SK-N-SH treated with all-trans-retinoic acid at 6 μM for 48 hours (cell line): ENCODE results near the gene MRPL30.
"Not testable (repeated sequence)": the region's sequence is repeated elsewhere in the genome, so short reads cannot be mapped to it uniquely, and the experiment has no call there.

ENCODE experiments used
- CREB5 ChIP-seq: fragments of 250-450 bp; sonication (Bioruptor Pico); IDR thresholded peaks from 2 replicates; pipeline ENCODE4 v1.5.1; 2020; ENCODE audit warnings: low read depth, mild to moderate bottlenecking, moderate library complexity
- CSDC2 ChIP-seq: fragments of 250-450 bp; sonication (Bioruptor Pico); IDR thresholded peaks from 2 replicates; pipeline ENCODE4 v1.5.0; 2020; ENCODE audit warnings: mild to moderate bottlenecking, moderate library complexity
- GLIS3 ChIP-seq: fragments of 250-450 bp; sonication (Bioruptor Pico); IDR thresholded peaks from 2 replicates; pipeline ENCODE4 v1.5.0; 2020; ENCODE audit warnings: mild to moderate bottlenecking, moderate library complexity
- ISL1 ChIP-seq: fragments of 250-450 bp; sonication (Bioruptor Pico); IDR thresholded peaks from 2 replicates; pipeline ENCODE4 v2.1.2; 2022; ENCODE audit warnings: mild to moderate bottlenecking, moderate library complexity
- PPARA ChIP-seq: fragments of 250-450 bp; sonication (Bioruptor Pico); IDR thresholded peaks from 2 replicates; pipeline ENCODE4 v1.5.0; 2020; ENCODE audit warnings: mild to moderate bottlenecking, borderline replicate concordance
- TCF4 ChIP-seq: fragments of 250-450 bp; sonication (Bioruptor Pico); IDR thresholded peaks from 2 replicates; pipeline ENCODE4 v1.8.0; 2021; ENCODE audit warnings: mild to moderate bottlenecking, moderate library complexity, borderline replicate concordance
- TOX ChIP-seq: fragments of 250-450 bp; sonication (Bioruptor Pico); IDR thresholded peaks from 2 replicates; pipeline ENCODE4 v1.8.0; 2021; ENCODE audit warnings: mild to moderate bottlenecking, moderate library complexity, borderline replicate concordance
- ZFP3 ChIP-seq: fragments of 250-450 bp; sonication (Bioruptor Pico); IDR thresholded peaks from 2 replicates; pipeline ENCODE4 v1.5.0; 2020; ENCODE audit warnings: mild to moderate bottlenecking, moderate library complexity
- ZNF565 ChIP-seq: fragments of 450-650 bp; formaldehyde crosslinking; conservative IDR thresholded peaks from 2 replicates; pipeline ENCODE4 v1.5.0; 2020; ENCODE audit warnings: low read depth, mild to moderate bottlenecking, moderate library complexity
- ZNF70 ChIP-seq: fragments of 450-650 bp; formaldehyde crosslinking; IDR thresholded peaks from 2 replicates; pipeline ENCODE4 v1.5.0; 2020; ENCODE audit warnings: mild to moderate bottlenecking, moderate library complexity
- TF ChIP-seq, protein P1 (sequence below): fragments of 250-450 bp; sonication (Bioruptor Pico); IDR thresholded peaks from 2 replicates; pipeline ENCODE4 v1.8.0; 2020; ENCODE audit warnings: mild to moderate bottlenecking, moderate library complexity, borderline replicate concordance

GRCh38 chr2:99192364-99192763, 11.4 kb downstream of the MRPL30 start:
- TF ChIP-seq ZFP3 (CRISPR knock-in tag); ZNF565 (CRISPR knock-in tag); CREB5 (CRISPR knock-in tag); ZNF70 (CRISPR knock-in tag); TCF4 (CRISPR knock-in tag); ISL1 (CRISPR knock-in tag); PPARA; TOX (CRISPR knock-in tag); CSDC2 (CRISPR knock-in tag); GLIS3 (CRISPR knock-in tag): not testable (repeated sequence)
- TF ChIP-seq, protein P1, sequence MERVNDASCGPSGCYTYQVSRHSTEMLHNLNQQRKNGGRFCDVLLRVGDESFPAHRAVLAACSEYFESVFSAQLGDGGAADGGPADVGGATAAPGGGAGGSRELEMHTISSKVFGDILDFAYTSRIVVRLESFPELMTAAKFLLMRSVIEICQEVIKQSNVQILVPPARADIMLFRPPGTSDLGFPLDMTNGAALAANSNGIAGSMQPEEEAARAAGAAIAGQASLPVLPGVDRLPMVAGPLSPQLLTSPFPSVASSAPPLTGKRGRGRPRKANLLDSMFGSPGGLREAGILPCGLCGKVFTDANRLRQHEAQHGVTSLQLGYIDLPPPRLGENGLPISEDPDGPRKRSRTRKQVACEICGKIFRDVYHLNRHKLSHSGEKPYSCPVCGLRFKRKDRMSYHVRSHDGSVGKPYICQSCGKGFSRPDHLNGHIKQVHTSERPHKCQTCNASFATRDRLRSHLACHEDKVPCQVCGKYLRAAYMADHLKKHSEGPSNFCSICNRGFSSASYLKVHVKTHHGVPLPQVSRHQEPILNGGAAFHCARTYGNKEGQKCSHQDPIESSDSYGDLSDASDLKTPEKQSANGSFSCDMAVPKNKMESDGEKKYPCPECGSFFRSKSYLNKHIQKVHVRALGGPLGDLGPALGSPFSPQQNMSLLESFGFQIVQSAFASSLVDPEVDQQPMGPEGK (CRISPR knock-in tag), result not testable (repeated sequence)
